Colonic mucosa (tissue), 4 donors: ENCODE results near the gene BARX2. TPM values are rescaled to one million over a fixed set of nuclear protein-coding genes. Genes with fewer than 3 reads are reported as not detected.
"Not testable (repeated sequence)": the region's sequence is repeated elsewhere in the genome, so short reads cannot be mapped to it uniquely, and the experiment has no call there.

Source experiments
- DNase-seq: peaks from one replicate; pipeline ENCODE4 v3.0.0-alpha.2; 2020
- H3K27ac ChIP-seq: fragments of 200-600 bp; one replicate; pipeline ENCODE4 v1.8.0; 2021
- H3K27me3 ChIP-seq: fragments of 200-600 bp; one replicate; pipeline ENCODE4 v1.8.0; 2021
- H3K36me3 ChIP-seq: fragments of 200-600 bp; one replicate; pipeline ENCODE4 v1.8.0; 2021
- H3K4me1 ChIP-seq: fragments of 200-600 bp; one replicate; pipeline ENCODE4 v1.8.0; 2021; ENCODE audit warnings: mild to moderate bottlenecking
- H3K4me3 ChIP-seq: fragments of 200-600 bp; one replicate; pipeline ENCODE4 v1.8.0; 2021
- H3K9ac ChIP-seq, 2 donors: one replicate each; pipeline ENCODE4 v1.7.0; 2013; ENCODE audit warnings: control low read depth in 2 of 2, low read depth in 2 of 2, low read length in 2 of 2
- H3K9me3 ChIP-seq: fragments of 200-600 bp; one replicate; pipeline ENCODE4 v1.8.0; 2021
- intact Hi-C: fragments of 100-400 bp; cut with DNase I; formaldehyde crosslinking; loops from one replicate; pipeline ENCODE4 v1.14.1; 2022
- total RNA-seq, 2 donors: library from RNA; stranded (reverse); fragmentation: NEBNext Ultra II Directional in 1 of 2; extraction: Animal tissue kit (Norgen Biotek cat#: 25700) in 1 of 2; gene quantifications; one replicate each; pipeline ENCODE4 v1.2.1, GENCODE V29; 2021
- TF ChIP-seq, protein P1 (sequence below): fragments of 200-600 bp; IDR thresholded peaks from one replicate; pipeline ENCODE4 v1.8.0; 2022; ENCODE audit warnings: antibody characterized with exemption, mild to moderate bottlenecking
- donor health status: healthy.
- donor health status: DM: no; HTN: no; CAD: no.
- donor health status: DM: no; HTN: no; CAD: no.

The BARX2 gene
- total RNA-seq, 2 donors from 2014 or later = 19.0 to 23.9 TPM

DNA sequence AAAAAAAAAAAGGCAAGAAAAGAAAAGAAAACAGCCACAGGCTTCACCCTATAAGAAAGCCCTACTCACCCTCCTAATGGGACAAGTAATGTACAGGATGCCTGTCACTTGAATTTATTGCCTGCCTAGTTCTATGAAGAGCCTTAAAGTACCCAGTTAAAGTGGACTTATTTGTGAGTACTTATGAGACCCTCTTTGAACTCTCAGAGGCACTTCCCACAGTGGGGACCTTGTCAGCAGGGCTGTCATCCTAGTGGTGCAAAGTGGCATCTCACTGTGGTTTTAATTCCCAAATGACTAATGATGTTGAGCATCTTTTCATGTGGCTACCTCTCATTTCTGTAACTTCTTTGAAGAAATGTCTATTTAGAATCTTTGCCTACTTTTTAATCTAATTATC lies 41.8 kb upstream of the BARX2 start:
- no peak for DNase-seq
- intact Hi-C loops = loop anchor here (5.0 kb wide), 1 partner anchor 217 kb away; no protein-coding TSS in a partner anchor
- H3K9ac ChIP-seq = no peak overlapping the region
- TF ChIP-seq, protein P1, sequence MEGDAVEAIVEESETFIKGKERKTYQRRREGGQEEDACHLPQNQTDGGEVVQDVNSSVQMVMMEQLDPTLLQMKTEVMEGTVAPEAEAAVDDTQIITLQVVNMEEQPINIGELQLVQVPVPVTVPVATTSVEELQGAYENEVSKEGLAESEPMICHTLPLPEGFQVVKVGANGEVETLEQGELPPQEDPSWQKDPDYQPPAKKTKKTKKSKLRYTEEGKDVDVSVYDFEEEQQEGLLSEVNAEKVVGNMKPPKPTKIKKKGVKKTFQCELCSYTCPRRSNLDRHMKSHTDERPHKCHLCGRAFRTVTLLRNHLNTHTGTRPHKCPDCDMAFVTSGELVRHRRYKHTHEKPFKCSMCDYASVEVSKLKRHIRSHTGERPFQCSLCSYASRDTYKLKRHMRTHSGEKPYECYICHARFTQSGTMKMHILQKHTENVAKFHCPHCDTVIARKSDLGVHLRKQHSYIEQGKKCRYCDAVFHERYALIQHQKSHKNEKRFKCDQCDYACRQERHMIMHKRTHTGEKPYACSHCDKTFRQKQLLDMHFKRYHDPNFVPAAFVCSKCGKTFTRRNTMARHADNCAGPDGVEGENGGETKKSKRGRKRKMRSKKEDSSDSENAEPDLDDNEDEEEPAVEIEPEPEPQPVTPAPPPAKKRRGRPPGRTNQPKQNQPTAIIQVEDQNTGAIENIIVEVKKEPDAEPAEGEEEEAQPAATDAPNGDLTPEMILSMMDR = no peak
- H3K9me3 ChIP-seq = no peaks in the 10 kb centered on the region
- H3K27me3 ChIP-seq = no peaks in the 10 kb centered on the region
- no peaks in the 10 kb centered on the region for H3K36me3 ChIP-seq
- no peak overlapping the region for H3K27ac ChIP-seq
- no peaks in the 10 kb centered on the region for H3K4me1 ChIP-seq
- H3K4me3 ChIP-seq = no peak overlapping the region

DNA sequence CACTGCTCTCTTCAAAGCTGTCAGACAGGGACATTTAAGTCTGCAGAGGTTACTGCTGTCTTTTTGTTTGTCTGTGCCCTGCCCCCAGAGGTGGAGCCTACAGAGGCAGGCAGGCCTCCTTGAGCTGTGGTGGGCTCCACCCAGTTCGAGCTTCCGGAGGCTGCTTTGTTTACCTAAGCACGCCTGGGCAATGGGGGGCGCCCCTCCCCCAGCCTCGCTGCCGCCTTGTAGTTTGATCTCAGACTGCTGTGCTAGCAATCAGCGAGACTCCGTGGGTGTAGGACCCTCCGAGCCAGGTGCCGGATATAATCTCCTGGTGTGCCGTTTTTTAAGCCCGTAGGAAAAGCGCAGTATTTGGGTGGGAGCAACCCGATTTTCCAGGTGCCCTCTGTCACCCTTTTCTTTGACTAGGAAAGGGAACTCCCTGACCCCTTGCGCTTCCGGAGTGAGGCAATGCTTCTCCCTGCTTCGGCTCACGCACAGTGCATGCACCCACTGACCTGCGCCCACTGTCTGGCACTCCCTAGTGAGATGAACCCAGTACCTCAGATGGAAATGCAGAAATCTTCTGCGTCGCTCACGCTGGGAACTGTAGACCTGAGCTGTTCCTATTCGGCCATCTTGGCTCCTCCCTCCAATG lies 31.2 kb upstream of the BARX2 start:
- H3K27ac ChIP-seq, H3K4me1 ChIP-seq, DNase-seq, H3K27me3 ChIP-seq, intact Hi-C loops, H3K4me3 ChIP-seq, H3K9ac ChIP-seq, H3K9me3 ChIP-seq, H3K36me3 ChIP-seq: not testable (repeated sequence)

DNA sequence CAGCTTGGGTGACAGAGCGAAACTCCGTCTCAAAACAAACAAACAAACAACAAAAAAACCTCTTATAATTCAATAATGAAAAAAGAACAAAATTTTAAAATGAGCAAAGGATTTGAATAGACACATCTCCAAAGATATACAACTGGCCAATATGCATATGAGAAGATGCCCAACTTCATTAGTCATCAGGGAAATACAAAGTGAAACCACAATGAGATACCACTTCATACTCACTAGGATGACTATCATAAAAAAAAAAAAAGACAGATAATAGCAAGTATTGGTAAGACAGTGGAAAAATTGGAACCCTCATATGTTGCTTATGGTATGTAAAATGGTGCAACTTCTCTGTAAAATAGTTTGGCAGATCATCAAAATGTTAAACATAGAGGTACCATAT lies 28.7 kb upstream of the BARX2 start:
- Histone ChIP-seq H3K4me1 (no peaks in the 10 kb centered on the region), H3K27me3 (no peaks in the 10 kb centered on the region), H3K36me3 (no peaks in the 10 kb centered on the region), H3K9ac (no peak overlapping the region), H3K4me3 (no peak overlapping the region), H3K9me3 (no peaks in the 10 kb centered on the region), H3K27ac (no peak overlapping the region)
- intact Hi-C loops = no loop called here
- TF ChIP-seq, protein P1 = no peak
- no peak for DNase-seq

DNA sequence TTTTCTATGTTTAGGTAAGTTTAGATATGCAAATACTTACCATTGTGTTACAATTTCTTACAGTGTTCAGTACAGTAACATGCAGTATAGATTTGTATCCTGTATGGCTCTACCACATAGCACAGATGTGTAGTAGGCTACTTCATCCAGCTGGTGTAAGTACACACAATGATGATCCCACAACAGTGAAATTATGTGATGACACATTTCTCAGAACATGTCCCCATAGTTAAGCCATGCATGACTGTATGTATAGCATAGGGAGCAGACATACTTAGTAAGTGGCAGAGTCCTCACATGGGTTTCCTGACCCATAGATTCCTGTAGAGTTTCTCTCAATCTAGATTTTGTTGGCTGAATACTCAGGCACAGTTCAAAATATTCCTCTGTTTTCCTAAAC lies 26.8 kb upstream of the BARX2 start:
- no peak for DNase-seq
- H3K9ac ChIP-seq = no peak overlapping the region
- H3K36me3 ChIP-seq = no peaks in the 10 kb centered on the region
- H3K4me1 ChIP-seq = no peaks in the 10 kb centered on the region
- H3K27ac ChIP-seq = no peak overlapping the region
- TF ChIP-seq, protein P1 = no peak
- H3K27me3 ChIP-seq = no peaks in the 10 kb centered on the region
- H3K9me3 ChIP-seq = no peaks in the 10 kb centered on the region
- no peak overlapping the region for H3K4me3 ChIP-seq
- intact Hi-C loops = no loop called here

DNA sequence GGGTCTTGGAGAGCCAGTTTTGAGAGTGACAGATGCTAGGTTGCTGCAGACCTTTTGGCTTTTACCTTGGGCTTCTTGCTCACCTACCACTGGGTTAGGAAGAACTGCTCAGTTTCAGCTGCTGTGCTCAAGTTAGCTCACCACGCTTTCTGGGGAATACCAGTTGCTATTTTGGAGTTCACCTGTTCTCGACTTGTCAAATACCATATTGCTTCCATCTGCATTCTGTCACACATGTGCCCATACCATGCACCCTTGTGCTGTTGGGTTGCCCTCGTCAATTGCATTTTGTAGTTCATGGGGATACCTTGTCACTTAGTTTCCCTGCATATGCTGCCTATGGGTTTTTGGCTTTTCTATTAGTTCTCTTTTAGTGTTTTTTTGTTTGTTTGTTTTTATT lies 23.0 kb upstream of the BARX2 start:
- Histone ChIP-seq H3K9ac (no peak overlapping the region), H3K9me3 (no peaks in the 10 kb centered on the region), H3K36me3 (no peaks in the 10 kb centered on the region), H3K4me1 (no peaks in the 10 kb centered on the region), H3K4me3 (no peak overlapping the region), H3K27me3 (no peaks in the 10 kb centered on the region), H3K27ac (no peak overlapping the region)
- DNase-seq = no peak
- intact Hi-C loops = no loop called here
- TF ChIP-seq, protein P1 = no peak

DNA sequence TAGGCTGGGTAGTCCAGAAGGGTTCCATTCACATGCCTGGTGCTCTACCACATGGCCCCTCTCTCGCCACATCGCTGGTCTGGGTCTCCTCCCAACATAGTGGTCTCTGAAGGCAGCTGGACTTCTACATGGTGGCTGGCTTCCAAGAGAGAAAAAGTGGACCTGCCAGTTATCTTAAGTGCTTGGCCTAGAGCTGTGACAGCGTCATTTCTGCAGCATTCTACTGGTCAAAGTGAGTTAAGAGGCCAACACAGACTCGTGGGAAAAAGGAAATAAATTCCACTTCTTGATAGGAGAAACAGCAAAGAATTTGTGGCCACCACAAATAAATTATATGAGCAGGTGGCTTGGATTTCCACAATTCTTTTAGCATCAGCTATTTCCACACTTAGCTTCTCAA lies 21.0 kb upstream of the BARX2 start:
- DNase-seq = no peak
- Histone ChIP-seq H3K4me3 (no peak overlapping the region), H3K9me3 (no peaks in the 10 kb centered on the region), H3K9ac (no peak overlapping the region), H3K36me3 (no peaks in the 10 kb centered on the region), H3K27me3 (no peaks in the 10 kb centered on the region), H3K27ac (no peak overlapping the region), H3K4me1 (no peaks in the 10 kb centered on the region)
- TF ChIP-seq, protein P1 = no peak
- intact Hi-C loops = no loop called here
